ENCODE results near the gene GJA9. TPM values are rescaled to one million over a fixed set of nuclear protein-coding genes. Genes with fewer than 3 reads are reported as not detected.

Gene GJA9
- total and polyA plus RNA-seq, 2 donors = 0.16 TPM; not detected in 1

DNA sequence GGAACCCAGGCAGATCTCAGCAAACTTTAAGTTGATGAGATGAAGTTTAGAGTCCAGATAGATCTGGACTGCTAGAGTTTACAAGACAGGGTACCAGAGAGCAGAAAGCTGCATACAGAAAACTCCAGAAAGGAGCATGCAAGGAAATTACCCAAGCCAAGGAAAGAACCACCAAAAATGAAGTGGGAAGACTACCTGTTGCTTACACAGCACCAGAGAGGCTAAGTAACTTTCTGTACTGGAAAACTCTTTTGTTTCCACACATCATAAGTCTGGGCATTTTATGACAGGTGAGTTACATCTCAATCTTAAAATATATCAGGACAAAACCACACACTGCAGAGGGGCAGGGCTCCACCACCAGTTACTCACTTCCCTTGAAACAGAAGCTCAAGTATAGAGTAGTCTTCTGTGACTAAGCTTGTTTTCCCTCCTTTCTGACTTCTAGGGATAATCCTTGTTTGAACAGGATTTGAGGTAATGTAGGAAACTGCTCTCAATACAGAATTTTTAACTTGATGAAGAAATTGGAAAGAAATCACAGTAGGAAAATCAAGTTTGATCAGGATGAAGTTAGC lies 17.4 kb upstream of the GJA9 start:
- DNase-seq (ENCODE audit: extremely low spot score) = no peak
- H3K4me3 ChIP-seq (ENCODE audit: low read depth, low read length) = no peak overlapping the region
- no peaks in the 10 kb centered on the region for H3K36me3 ChIP-seq (ENCODE audit: insufficient read depth)
- H3K4me1 ChIP-seq (ENCODE audit: insufficient read depth) = no peaks in the 10 kb centered on the region
- no peak overlapping the region for H3K27ac ChIP-seq (ENCODE audit: low read depth)

DNA sequence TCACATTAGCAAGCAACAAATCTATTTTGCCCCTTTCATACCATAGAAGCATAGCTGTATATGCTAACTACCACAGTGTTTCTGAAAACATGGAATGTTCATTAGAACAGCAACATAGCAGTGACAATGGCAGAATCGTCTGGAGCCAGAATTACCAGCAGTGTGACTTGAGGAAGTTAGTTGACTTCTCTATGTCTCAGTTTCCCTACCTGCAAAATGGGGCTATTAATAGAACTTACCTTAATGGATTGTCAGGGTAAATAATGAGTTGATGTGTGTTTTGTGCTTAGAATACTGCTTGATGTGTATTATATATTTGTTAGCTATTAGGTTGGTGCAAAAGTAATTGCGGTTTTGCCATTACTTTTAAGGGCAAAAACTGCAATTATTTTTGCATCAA lies 14.8 kb upstream of the GJA9 start:
- Histone ChIP-seq H3K36me3 (ENCODE audit: insufficient read depth) (peaks cover 2% of the 10 kb centered on the region), H3K4me1 (ENCODE audit: insufficient read depth) (no peaks in the 10 kb centered on the region), H3K27ac (ENCODE audit: low read depth) (no peak overlapping the region), H3K4me3 (ENCODE audit: low read depth, low read length) (no peak overlapping the region)
- DNase-seq (ENCODE audit: extremely low spot score) = no peak
- 91% methylated on average over 2 of the region's 2 CpGs for WGBS

DNA sequence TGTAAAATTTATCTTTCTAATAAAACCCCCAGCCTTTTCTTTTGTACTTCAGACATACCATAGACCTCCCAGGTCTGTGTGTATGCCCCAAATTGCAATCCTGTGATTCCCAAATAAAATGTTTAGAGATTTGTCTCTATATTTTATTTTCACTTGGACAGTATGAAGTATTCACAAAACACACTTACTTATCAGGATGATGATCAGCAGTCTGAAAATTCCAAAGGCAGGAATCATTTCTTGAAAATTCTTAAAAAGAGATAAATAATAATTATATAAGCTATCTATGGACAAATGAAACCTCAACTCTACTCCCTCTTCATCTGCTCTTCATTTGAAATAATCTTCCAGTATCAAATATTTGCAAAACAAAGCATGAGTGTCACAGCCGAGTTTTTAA lies 11.6 kb upstream of the GJA9 start:
- Histone ChIP-seq H3K4me1 (ENCODE audit: insufficient read depth) (no peaks in the 10 kb centered on the region), H3K36me3 (ENCODE audit: insufficient read depth) (peaks cover 2% of the 10 kb centered on the region), H3K27ac (ENCODE audit: low read depth) (no peak overlapping the region), H3K4me3 (ENCODE audit: low read depth, low read length) (no peak overlapping the region)
- no peak for DNase-seq (ENCODE audit: extremely low spot score)
- 84% methylated on average over 1 of the region's 1 CpG for WGBS

DNA sequence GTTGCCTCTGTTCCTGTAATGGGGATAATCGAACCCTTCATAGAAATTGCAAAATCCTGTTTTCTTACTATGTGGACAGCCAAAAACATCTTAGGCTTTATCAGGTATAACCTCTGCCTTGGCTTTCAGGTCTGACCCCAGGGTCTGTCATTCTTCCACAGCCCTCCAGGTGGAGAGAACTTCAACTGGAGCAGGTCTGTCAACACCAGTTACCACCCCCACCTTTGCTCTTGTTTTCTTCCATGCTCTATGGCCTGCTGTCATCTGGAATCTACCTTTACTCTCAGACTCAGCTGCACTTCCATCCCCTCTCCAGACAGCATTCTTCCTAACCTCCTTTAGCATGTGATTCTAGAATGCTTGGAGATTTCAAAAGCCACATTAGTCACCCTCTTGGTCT lies 10.4 kb upstream of the GJA9 start:
- H3K4me3 ChIP-seq (ENCODE audit: low read depth, low read length) = no peak overlapping the region
- WGBS = 96% methylated on average over 1 of the region's 1 CpG
- H3K36me3 ChIP-seq (ENCODE audit: insufficient read depth) = peaks cover 2% of the 10 kb centered on the region
- DNase-seq (ENCODE audit: extremely low spot score) = no peak
- H3K4me1 ChIP-seq (ENCODE audit: insufficient read depth) = no peaks in the 10 kb centered on the region
- no peak overlapping the region for H3K27ac ChIP-seq (ENCODE audit: low read depth)

DNA sequence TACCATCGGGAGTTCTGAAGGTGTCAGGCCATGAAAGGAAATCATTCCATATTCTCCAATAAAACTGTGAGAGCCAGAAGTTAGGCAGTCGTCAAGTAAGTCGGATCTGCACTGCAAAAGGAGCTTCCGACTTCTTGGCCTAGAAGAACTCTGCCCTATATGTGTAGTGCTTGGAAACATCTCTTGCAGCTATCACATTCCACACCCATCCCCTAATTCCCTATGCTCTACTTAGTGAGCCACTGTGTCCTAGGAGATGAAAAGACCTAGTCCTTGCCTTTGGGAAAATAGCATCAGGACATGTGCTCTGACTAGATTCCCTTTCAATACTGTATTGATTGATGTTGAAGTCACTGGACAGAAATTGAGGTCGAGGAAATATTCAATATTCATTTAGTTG lies 8.2 kb upstream of the GJA9 start:
- peaks cover 2% of the 10 kb centered on the region for H3K36me3 ChIP-seq (ENCODE audit: insufficient read depth)
- no peaks in the 10 kb centered on the region for H3K4me1 ChIP-seq (ENCODE audit: insufficient read depth)
- H3K27ac ChIP-seq (ENCODE audit: low read depth) = no peak overlapping the region
- WGBS = 64% methylated on average over 5 of the region's 5 CpGs
- no peak overlapping the region for H3K4me3 ChIP-seq (ENCODE audit: low read depth, low read length)
- no peak for DNase-seq (ENCODE audit: extremely low spot score)

DNA sequence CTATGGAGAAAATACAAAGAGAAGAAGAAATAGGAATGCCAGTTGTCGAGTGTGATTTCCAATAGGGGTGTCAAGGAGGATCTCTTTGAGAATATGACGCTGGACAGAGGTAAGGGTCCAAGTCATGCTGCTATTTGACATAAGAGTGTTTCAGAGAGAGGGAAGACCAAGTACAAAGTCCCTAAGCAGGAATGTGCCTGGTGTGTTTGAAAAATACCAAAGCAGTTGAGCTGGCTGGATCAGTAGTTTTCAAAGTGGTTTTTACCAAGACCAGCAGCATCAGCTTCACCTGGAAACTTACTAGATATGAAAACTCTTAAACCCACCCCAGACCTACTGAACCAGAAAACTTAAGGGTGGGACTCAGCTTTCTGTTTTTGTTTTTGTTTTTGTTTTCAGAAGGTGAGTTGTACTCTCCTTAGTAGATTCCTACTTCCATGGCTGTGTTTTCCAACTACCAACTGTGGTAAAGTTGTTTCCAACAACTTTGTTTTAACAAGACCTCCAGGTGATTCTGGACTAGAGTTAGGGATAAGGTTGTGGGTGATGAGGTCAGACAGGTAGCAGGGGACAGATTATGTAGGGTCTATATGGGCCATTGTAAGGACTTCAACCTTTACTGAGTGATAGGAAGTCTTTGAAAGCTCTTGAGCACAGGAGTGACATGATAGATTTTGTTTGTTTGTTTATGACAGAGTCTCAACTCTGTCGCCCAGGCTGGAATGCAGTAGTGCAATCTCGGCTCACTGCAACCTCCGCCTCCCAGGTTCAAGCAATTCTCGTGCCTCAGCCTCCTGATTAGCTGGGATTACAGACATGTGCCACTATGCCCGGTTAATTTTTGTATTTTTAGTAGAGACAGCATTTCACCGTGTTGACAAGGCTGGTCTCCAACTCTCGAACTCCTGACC lies 7.3 kb upstream of the GJA9 start:
- Histone ChIP-seq H3K4me3 (ENCODE audit: low read depth, low read length) (no peak overlapping the region), H3K36me3 (ENCODE audit: insufficient read depth) (peaks cover 2% of the 10 kb centered on the region), H3K4me1 (ENCODE audit: insufficient read depth) (no peaks in the 10 kb centered on the region), H3K27ac (ENCODE audit: low read depth) (no peak overlapping the region)
- DNase-seq (ENCODE audit: extremely low spot score) = no peak
- 86% methylated on average over 9 of the region's 9 CpGs for WGBS

DNA sequence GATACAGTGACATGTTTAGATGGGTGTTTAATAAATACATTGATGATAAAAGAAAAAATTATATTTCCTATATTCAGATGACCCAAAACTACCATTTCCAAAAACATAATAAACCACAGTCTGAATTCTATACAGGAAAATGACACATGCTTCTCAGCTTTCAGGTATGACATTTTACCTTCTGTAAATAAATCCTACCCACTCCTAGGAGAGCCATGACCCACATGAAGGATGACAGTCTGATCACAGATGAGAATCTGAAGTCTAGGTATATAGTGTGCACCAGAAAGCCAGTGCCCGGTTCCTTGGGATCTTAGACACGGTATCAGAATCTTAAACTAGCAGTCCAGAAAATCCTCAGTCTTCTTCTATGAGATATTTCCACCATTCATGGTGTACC lies 3.7 kb upstream of the GJA9 start:
- Histone ChIP-seq H3K27ac (ENCODE audit: low read depth) (no peak overlapping the region), H3K4me1 (ENCODE audit: insufficient read depth) (no peaks in the 10 kb centered on the region), H3K36me3 (ENCODE audit: insufficient read depth) (no peaks in the 10 kb centered on the region), H3K4me3 (ENCODE audit: low read depth, low read length) (no peak overlapping the region)
- no peak for DNase-seq (ENCODE audit: extremely low spot score)
- WGBS = 95% methylated on average over 2 of the region's 2 CpGs

DNA sequence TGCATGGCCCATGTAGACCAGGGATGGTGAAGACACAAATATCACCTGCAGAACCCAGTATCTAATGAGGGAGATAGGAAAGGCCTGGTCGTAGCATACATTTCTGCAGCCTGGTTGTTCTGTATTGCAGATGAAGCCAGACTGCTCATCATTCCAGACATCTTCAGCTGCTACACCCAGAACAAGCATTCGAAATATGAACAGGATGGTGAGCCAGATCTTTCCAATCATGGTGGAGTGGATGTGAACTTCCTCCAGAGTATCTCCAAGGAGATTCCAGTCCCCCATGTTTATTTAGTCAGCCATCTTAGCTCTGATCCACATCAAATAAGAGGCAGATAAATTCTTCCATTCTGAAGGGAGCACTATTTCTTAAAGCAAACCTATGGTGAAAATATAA lies 5.6 kb downstream of the GJA9 start:
- 87% methylated on average over 2 of the region's 2 CpGs for WGBS
- H3K4me3 ChIP-seq (ENCODE audit: low read depth, low read length) = no peak overlapping the region
- no peaks in the 10 kb centered on the region for H3K36me3 ChIP-seq (ENCODE audit: insufficient read depth)
- no peak for DNase-seq (ENCODE audit: extremely low spot score)
- H3K4me1 ChIP-seq (ENCODE audit: insufficient read depth) = no peaks in the 10 kb centered on the region
- H3K27ac ChIP-seq (ENCODE audit: low read depth) = no peak overlapping the region

DNA sequence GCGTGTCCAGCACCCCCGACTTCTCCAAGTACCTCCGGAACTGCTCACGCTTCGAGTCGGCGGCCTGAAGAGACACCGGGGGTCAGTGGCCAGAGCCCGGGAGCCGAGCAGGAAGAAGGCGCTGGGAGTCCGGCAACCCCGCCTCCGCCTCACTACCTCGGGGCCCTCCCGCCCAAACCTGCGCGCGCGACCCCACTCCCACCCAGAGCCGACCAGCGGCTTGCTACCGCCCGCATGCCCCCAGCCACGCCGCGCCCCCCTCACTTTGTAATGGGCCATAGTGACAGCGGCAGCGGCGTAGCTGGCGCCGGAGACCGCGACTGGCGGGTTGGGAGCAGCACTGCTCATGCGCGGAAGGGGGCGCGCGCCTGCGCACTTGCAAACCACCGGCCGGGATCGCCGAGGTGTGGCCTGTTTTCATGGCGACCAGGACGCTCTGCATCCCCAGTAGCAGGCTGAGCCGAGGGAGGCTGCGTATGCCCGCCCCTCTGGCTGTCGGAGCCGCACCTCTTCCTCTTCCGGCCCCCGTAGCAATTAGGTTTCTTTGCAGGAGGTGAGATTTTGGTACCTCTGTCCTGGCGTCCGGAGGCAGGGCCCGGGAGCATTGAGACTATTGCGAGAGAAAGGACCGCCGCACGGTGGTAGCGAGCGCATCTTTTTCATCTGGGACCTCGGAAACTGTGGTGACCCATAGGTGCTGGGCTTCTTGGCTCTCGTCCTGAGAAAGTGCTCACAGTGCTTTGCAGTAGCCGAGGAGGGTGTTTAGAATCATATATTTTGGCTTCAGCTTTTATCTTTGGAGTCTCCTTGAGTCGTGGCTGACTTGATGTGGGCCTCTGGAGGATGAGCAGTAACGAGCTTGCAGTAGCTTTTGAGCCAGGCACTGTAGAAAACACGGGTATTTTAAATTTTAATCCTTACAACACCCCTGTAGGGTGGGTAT lies 8.1 kb downstream of the GJA9 start, which contains the start of gene MYCBP:
TSS of gene MYCBP (minus strand) at position 322 of the 943 bp plus-strand sequence. CDS start at position 279, 43 bp downstream.
- Histone ChIP-seq H3K4me3 (ENCODE audit: low read depth, low read length) (peak within 1 kb of the TSS; percentile 85), H3K36me3 (ENCODE audit: insufficient read depth) (no peaks in the 10 kb centered on the region), H3K27ac (ENCODE audit: low read depth) (no peak within 1 kb of the TSS), H3K4me1 (ENCODE audit: insufficient read depth) (no peaks in the 10 kb centered on the region)
- DNase-seq (ENCODE audit: extremely low spot score) = peak; percentile 80
- WGBS = under 1% methylated on average over 69 of the region's 69 CpGs

DNA sequence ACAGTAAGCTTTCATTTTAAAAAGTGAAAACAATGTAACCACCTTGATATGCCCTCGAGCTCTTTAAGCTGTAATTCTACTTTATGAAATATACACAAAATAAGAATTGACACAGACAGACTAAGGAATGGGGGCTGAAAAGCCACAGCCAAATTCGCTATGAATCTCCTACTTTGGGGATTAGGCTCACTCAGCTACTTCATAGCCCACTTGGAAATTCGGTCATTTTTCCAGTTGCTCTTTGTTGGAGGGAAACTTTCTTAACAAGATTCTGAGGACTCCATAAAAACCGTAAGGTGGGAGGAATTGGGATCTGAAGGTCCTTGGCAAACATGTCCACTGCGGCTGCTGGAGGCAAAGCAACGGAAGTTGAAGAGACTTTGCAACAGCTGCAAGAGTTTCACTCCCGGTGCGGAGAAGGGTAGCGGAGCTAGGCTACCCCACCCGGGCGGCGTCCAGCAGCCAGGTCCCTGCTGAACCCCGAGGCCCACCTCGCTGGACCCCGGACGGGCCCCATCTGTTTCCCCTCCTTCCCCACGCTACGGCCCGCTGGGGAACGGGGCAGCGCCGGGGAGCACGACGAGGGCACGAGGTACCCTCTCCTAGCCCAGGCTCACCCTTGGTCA lies 8.9 kb downstream of the GJA9 start:
- Histone ChIP-seq H3K27ac (ENCODE audit: low read depth) (no peak overlapping the region), H3K4me1 (ENCODE audit: insufficient read depth) (no peaks in the 10 kb centered on the region), H3K36me3 (ENCODE audit: insufficient read depth) (no peaks in the 10 kb centered on the region), H3K4me3 (ENCODE audit: low read depth, low read length) (peak overlapping the region; percentile 85)
- WGBS = 5% methylated on average over 25 of the region's 25 CpGs
- no peak for DNase-seq (ENCODE audit: extremely low spot score)

DNA sequence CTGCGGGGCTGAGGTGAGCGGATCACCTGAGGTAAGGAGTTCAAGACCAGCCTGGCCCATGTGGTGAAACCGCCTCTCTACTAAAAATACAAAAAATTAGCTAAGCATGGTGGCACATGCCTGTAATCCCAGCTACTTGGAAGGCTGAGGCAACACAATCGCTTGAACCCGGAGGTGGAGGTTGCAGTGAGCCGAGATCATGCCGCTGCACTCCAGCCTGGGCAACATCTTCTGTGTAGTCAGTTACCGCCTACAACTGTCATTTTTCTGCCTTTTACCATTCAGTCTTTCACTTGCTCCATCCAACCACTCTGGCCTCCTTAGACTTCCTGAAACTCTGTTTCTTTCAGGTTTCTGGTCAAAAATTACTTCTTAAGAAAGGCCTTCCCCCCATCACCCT lies 10.4 kb downstream of the GJA9 start:
- WGBS = 92% methylated on average over 8 of the region's 8 CpGs
- no peaks in the 10 kb centered on the region for H3K36me3 ChIP-seq (ENCODE audit: insufficient read depth)
- no peak overlapping the region for H3K27ac ChIP-seq (ENCODE audit: low read depth)

DNA sequence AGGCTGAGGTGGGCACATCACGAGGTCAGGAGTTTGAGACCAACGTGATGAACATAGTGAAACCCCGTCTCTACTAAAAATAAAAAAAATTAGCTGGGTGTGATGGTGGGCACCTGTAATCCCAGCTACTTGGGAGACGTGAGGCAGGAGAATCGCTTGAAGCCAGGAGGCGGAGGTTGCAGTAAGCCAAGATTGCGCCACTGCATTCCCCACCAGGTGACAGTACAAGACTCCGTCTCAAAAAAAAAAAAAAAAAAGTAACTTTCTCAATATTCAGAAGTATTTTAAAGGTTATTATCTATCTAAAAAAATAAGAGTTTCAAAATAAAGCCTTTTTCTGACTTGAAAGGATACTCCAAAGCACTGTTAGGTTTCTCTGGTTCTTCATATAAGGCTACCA lies 14.2 kb downstream of the GJA9 start:
- H3K4me3 ChIP-seq (ENCODE audit: low read depth, low read length) = no peak overlapping the region
- H3K4me1 ChIP-seq (ENCODE audit: insufficient read depth) = no peaks in the 10 kb centered on the region
- DNase-seq (ENCODE audit: extremely low spot score) = no peak
- H3K27ac ChIP-seq (ENCODE audit: low read depth) = no peak overlapping the region
- WGBS = 92% methylated on average over 8 of the region's 8 CpGs
- H3K36me3 ChIP-seq (ENCODE audit: insufficient read depth) = no peaks in the 10 kb centered on the region

More for the DNA sequence above, 10.4 kb downstream of the GJA9 start:
- Histone ChIP-seq H3K4me1 (ENCODE audit: insufficient read depth) (no peaks in the 10 kb centered on the region), H3K4me3 (ENCODE audit: low read depth, low read length) (no peak overlapping the region)
- DNase-seq (ENCODE audit: extremely low spot score) = no peak

DNA sequence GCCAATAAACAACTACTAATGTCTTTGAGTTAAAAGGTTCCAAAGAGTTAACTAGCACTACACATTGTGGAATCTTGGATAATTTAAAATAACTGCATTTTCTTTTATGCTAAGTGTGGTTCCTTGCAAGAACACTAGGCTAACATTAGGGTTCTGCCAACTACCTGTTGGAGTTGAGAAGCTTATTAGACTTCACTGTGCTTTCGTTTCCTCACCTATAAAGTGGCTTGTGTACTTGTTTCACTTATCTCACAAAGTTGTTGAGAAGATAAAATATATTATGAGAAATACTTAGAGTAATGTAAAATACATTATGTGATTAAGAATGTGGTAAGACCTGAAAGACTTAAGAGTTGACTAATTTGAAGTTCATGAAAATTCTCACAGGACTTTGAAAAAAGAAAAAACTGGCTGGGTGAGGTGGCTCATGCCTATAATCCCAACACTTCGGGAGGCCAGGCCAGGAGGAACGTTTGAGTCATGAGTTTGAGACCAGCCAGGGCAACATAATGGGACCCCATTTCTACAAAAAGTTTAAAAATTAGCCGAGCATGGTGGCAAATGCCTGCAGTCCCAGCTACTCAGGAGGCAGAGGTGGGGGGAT lies 16.2 kb downstream of the GJA9 start:
- no peak overlapping the region for H3K27ac ChIP-seq (ENCODE audit: low read depth)
- no peak overlapping the region for H3K4me3 ChIP-seq (ENCODE audit: low read depth, low read length)
- H3K4me1 ChIP-seq (ENCODE audit: insufficient read depth) = no peaks in the 10 kb centered on the region
- H3K36me3 ChIP-seq (ENCODE audit: insufficient read depth) = no peaks in the 10 kb centered on the region
- DNase-seq (ENCODE audit: extremely low spot score) = no peak
- WGBS = 78% methylated on average over 4 of the region's 4 CpGs
